Measurements from ENCODE around the gene APC. TPM values are rescaled to one million over a fixed set of nuclear protein-coding genes. Genes with fewer than 3 reads are reported as not detected.

Gene APC
- total RNA-seq, 6 experiments from 2014 or later, result 12.4 to 34.5 (median 16.9) TPM

DNA sequence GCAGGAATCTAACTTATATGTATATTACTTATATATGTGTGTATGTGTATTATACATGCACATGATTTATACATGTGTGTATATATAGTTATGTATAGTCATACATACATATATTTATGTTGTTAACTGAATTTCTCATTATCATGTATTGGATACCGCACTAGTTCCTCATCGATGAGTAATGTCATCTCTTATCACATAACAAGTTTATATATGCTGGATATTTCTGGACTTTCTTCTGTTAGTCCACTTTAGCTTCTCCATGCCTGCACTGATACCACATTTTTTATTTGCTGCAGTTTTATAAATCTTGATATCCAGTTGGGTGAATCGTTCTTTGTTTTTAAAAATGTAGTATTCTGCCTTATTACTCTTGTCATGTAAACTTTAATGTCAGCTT, 50.2 kb downstream of the APC start:
- Histone ChIP-seq H3K4me1 (no peaks in the 10 kb centered on the region), H3K4me3 (no peak overlapping the region), H3K27ac (no peak overlapping the region), H3K36me3 (peaks cover 0 to 14% (median under 1%) of the 10 kb centered on the region in 4 donors), H3K9me3 (no peaks in the 10 kb centered on the region), H3K27me3 (no peaks in the 10 kb centered on the region)
- ATAC-seq (no peak), DNase-seq (no peak)
- intact Hi-C loops (cut with DNase I), result no loop called here
- WGBS (ENCODE audit: insufficient coverage, low coverage, low lambda C conversion rate, missing lambda C conversion rate), result 87% methylated on average over 3 of the region's 3 CpGs
- TF ChIP-seq, protein P1, sequence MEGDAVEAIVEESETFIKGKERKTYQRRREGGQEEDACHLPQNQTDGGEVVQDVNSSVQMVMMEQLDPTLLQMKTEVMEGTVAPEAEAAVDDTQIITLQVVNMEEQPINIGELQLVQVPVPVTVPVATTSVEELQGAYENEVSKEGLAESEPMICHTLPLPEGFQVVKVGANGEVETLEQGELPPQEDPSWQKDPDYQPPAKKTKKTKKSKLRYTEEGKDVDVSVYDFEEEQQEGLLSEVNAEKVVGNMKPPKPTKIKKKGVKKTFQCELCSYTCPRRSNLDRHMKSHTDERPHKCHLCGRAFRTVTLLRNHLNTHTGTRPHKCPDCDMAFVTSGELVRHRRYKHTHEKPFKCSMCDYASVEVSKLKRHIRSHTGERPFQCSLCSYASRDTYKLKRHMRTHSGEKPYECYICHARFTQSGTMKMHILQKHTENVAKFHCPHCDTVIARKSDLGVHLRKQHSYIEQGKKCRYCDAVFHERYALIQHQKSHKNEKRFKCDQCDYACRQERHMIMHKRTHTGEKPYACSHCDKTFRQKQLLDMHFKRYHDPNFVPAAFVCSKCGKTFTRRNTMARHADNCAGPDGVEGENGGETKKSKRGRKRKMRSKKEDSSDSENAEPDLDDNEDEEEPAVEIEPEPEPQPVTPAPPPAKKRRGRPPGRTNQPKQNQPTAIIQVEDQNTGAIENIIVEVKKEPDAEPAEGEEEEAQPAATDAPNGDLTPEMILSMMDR (IDR thresholded peaks at IDR 0.05), result no peak
- no peak for TF ChIP-seq POLR2A (IDR thresholded peaks at IDR 0.05)

GRCh38 chr5:112793201-112793600, 55.5 kb downstream of the APC start:
- Histone ChIP-seq H3K27me3 (no peaks in the 10 kb centered on the region), H3K4me3 (no peak overlapping the region), H3K36me3 (peaks cover 0 to 18% (median 1%) of the 10 kb centered on the region in 4 donors), H3K27ac (no peak overlapping the region), H3K9me3 (no peaks in the 10 kb centered on the region), H3K4me1 (no peaks in the 10 kb centered on the region)
- no peak for DNase-seq
- ATAC-seq, result no peak
- intact Hi-C loops (cut with DNase I), result no loop called here
- 83% methylated on average over 2 of the region's 2 CpGs for WGBS (ENCODE audit: insufficient coverage, low coverage, low lambda C conversion rate, missing lambda C conversion rate)
- no peak for TF ChIP-seq POLR2A (IDR thresholded peaks at IDR 0.05)
- TF ChIP-seq, protein P1 (IDR thresholded peaks at IDR 0.05), result no peak

DNA sequence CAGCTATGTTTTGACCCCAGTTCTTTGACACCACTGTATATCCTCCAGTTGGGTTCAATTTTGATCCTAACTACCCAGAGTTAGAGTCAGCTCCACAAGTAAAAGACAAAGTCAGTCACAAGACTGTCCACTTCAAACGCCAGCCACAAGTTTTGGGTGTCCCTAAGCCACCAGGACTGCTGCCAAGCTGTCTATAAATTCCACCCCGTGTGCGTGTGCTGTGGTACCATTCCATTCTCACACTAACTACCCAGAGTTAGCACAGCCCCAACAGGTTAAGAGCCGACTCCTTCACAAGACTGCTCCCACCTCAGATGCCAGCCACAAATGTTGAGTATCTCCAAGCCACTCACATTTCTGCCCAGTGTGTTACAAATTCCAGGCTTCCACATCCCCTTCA, 56.7 kb downstream of the APC start:
- ATAC-seq (no peak), DNase-seq (no peak)
- no peaks in the 10 kb centered on the region for H3K27me3 ChIP-seq
- 88% methylated on average over 1 of the region's 4 CpGs for WGBS (ENCODE audit: insufficient coverage, low coverage, low lambda C conversion rate, missing lambda C conversion rate)
- intact Hi-C loops (cut with DNase I), result no loop called here
- no peaks in the 10 kb centered on the region for H3K9me3 ChIP-seq
- H3K36me3 ChIP-seq, result peaks cover 0 to 18% (median 1%) of the 10 kb centered on the region in 4 donors
- TF ChIP-seq POLR2A (IDR thresholded peaks at IDR 0.05), result no peak
- TF ChIP-seq, protein P1 (IDR thresholded peaks at IDR 0.05), result no peak
- H3K27ac ChIP-seq, result no peak overlapping the region
- no peak overlapping the region for H3K4me3 ChIP-seq
- H3K4me1 ChIP-seq, result no peaks in the 10 kb centered on the region

GRCh38 chr5:112795342-112795741, 57.7 kb downstream of the APC start:
- H3K4me1 ChIP-seq, result no peaks in the 10 kb centered on the region
- no peak for ATAC-seq
- no peak overlapping the region for H3K4me3 ChIP-seq
- TF ChIP-seq, protein P1 (IDR thresholded peaks at IDR 0.05), result no peak
- TF ChIP-seq POLR2A (IDR thresholded peaks at IDR 0.05), result no peak
- WGBS (ENCODE audit: insufficient coverage, low coverage, low lambda C conversion rate, missing lambda C conversion rate), result 82% methylated on average over 3 of the region's 3 CpGs
- no peak overlapping the region for H3K27ac ChIP-seq
- no peak for DNase-seq
- no peaks in the 10 kb centered on the region for H3K27me3 ChIP-seq
- intact Hi-C loops (cut with DNase I), result no loop called here
- no peaks in the 10 kb centered on the region for H3K9me3 ChIP-seq
- H3K36me3 ChIP-seq, result peaks cover 0 to 18% (median 1%) of the 10 kb centered on the region in 4 donors

Data from right lobe of liver (tissue), 6 donors.